ENCODE data around the gene MGME1.

DNA sequence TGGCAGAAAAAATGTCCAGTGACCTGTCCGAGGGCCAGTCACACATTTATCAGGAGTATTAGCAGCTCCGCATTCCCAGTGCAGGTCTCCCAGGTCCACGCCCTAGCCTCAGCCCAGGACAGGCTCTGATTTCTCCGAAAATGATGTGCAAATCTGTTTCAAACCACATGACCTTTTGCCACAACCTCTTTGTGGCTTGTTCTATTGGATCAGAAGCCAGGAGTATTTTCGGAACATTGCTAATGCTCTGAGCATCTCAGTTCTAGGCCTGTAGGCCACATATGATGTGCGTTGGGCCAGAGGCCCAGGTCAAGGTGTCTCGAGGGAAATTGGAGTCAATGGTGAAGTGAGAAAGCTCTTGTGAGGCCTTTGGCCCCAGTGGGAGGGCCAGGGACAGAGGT lies 40.6 kb upstream of the MGME1 start:
- TF ChIP-seq, protein P1, sequence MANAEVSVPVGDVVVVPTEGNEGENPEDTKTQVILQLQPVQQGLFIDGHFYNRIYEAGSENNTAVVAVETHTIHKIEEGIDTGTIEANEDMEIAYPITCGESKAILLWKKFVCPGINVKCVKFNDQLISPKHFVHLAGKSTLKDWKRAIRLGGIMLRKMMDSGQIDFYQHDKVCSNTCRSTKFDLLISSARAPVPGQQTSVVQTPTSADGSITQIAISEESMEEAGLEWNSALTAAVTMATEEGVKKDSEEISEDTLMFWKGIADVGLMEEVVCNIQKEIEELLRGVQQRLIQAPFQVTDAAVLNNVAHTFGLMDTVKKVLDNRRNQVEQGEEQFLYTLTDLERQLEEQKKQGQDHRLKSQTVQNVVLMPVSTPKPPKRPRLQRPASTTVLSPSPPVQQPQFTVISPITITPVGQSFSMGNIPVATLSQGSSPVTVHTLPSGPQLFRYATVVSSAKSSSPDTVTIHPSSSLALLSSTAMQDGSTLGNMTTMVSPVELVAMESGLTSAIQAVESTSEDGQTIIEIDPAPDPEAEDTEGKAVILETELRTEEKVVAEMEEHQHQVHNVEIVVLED (CRISPR knock-in tag; IDR thresholded peaks at IDR 0.05; ENCODE audit: borderline replicate concordance): no peak
- TF ChIP-seq TAF1 (CRISPR knock-in tag; IDR thresholded peaks at IDR 0.05) (no peak), HDAC2 (CRISPR knock-in tag; IDR thresholded peaks at IDR 0.05) (no peak), RAD21 (CRISPR knock-in tag; IDR thresholded peaks at IDR 0.05) (no peak), MIXL1 (CRISPR knock-in tag; IDR thresholded peaks at IDR 0.05) (no peak), EP300 (IDR thresholded peaks at IDR 0.05; ENCODE audit: low read depth in 2 of 2, low read length in 2 of 2) (no peak), EP300 (CRISPR knock-in tag; IDR thresholded peaks at IDR 0.05; ENCODE audit: borderline replicate concordance) (no peak), EZH2 (conservative IDR thresholded peaks at IDR 0.05; ENCODE audit: low read depth, low read length) (no peak), RFX5 (IDR thresholded peaks at IDR 0.05; ENCODE audit: low read depth, low read length) (no peak)

All from HepG2 (cell line).